Astrocyte of the cerebellum (primary cell): ENCODE results near the gene ITPK1.
"Not testable (repeated sequence)": the region's sequence is repeated elsewhere in the genome, so short reads cannot be mapped to it uniquely, and the experiment has no call there.

ENCODE experiments used
- DNase-seq: peaks from one replicate; pipeline ENCODE4 v3.0.0-alpha.2; 2011; ENCODE audit warnings: low read depth
- H3K4me3 ChIP-seq: 2 replicates; pipeline ENCODE4 v1.5.1; 2011; ENCODE audit warnings: mild to moderate bottlenecking, low read depth, low read length, moderate library complexity
- in situ Hi-C: cut with HindIII; loops from 2 replicates; pipeline ENCODE4 v1.10.0; 2017; ENCODE audit warnings: low sequenced_read_pairs
- TF ChIP-seq, protein P1 (sequence below): IDR thresholded peaks from 2 replicates; pipeline ENCODE4 v1.5.1; 2012; ENCODE audit warnings: low read length, low read depth, moderate library complexity, mild to moderate bottlenecking; ENCODE audit errors: missing control alignments

The ITPK1 gene

DNA sequence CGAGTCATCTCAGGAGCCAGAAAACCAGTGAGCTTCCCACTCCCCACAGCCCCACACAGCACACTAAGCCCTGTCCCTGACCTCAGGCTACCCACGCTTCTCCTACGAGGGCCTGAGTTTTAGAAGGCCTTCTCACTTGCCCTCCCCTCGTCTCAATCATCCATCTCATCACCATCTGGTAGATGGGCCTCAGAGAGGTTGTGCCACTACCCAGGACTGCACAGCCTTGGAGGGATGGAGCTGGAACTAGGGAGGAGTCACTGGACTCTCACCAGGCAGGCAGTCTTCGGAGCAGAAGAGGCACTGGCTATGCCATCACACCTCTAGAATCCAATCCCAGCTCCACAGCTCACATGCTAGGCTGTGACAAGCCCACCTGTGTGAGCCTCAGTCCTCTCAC lies 52.3 kb downstream of the ITPK1 start:
- TF ChIP-seq, protein P1, sequence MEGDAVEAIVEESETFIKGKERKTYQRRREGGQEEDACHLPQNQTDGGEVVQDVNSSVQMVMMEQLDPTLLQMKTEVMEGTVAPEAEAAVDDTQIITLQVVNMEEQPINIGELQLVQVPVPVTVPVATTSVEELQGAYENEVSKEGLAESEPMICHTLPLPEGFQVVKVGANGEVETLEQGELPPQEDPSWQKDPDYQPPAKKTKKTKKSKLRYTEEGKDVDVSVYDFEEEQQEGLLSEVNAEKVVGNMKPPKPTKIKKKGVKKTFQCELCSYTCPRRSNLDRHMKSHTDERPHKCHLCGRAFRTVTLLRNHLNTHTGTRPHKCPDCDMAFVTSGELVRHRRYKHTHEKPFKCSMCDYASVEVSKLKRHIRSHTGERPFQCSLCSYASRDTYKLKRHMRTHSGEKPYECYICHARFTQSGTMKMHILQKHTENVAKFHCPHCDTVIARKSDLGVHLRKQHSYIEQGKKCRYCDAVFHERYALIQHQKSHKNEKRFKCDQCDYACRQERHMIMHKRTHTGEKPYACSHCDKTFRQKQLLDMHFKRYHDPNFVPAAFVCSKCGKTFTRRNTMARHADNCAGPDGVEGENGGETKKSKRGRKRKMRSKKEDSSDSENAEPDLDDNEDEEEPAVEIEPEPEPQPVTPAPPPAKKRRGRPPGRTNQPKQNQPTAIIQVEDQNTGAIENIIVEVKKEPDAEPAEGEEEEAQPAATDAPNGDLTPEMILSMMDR: no peak
- no peak for DNase-seq
- in situ Hi-C loops: no loop called here
- no peak overlapping the region for H3K4me3 ChIP-seq

GRCh38 chr14:93062890-93063289 lies 52.8 kb downstream of the ITPK1 start:
- no peak overlapping the region for H3K4me3 ChIP-seq
- TF ChIP-seq, protein P1: no peak
- in situ Hi-C loops: no loop called here
- no peak for DNase-seq

GRCh38 chr14:93062013-93062412 lies 53.7 kb downstream of the ITPK1 start:
- DNase-seq, H3K4me3 ChIP-seq, in situ Hi-C loops: not testable (repeated sequence)

DNA sequence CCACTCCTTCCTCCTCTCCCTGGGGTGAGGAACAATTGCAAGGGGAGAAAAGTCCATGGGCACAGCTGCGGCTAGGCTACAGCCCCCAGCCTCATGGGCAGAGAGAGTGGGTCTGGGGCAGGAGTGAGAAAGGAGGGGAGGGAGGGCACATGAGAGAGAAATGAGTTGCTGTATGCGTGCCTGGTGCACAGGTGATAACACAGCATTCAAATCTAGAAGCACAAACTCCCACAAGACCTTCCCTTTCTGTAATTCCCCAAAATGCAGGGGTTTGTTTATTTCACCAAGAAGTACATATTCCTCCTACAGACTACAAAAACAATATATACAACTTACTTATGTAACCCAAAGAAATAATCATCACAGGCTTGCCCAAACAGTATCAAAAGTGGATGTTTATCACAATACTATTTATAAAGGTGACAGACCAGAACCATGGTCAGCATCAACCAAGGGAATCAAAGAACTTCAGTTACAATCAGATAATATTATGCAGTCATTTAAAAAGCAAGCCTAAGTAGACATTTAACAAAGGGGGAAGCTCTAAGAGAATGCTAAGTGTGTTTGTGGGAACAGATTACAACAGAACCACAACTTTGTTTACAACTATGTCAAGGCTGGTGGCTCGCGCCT lies 54.2 kb downstream of the ITPK1 start:
- DNase-seq: no peak
- TF ChIP-seq, protein P1: no peak
- in situ Hi-C loops: no loop called here
- no peak overlapping the region for H3K4me3 ChIP-seq

DNA sequence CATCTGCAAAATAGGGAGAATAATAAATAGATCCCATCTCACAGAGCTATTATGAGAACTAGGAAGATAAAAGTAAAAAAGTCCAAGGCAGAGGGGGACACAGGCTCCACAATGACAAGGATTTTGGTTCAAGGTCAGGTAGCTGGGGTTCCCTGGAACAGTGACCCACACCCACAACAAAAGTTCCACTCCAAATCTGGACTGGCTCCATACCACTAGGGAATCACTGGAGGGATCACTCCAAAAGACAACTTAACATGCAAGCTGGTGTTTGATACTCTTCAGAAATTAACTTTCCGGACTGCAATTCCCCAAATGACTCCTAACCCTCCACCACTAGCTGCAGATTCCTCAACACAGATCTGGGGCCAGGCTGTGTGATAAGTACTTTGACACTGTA lies 54.9 kb downstream of the ITPK1 start:
- in situ Hi-C loops: no loop called here
- TF ChIP-seq, protein P1: no peak
- no peak overlapping the region for H3K4me3 ChIP-seq
- no peak for DNase-seq

DNA sequence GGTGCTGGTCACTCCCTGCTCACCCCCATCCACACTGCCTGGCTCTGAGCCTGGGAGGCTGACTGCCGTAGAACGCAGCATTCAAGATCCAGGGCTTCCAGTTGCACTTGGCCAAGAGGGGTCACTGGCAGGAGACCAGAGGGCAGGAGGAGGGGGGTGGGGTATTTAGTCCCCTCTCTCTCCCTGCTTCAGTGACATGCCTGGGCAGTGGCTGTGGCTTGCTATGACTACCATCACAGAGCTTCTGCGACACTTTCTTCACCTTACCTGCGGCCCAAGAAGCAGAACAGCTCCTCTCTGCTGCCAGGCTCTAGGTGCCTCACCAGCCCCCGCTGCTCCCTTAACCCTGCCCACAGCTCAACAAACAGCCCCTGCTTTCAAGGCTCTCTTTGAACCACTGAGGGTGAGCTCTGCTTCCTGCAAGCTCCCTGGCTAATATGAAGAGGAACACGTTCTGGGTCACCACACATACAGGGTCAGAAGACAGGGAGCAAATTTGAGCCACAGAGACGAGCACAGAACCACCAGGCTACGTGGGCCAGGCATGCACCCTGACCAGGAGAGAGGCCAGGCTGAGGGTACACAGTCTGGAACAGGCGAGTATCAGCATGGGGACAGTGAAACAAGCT lies 55.7 kb downstream of the ITPK1 start:
- DNase-seq: no peak
- H3K4me3 ChIP-seq: no peak overlapping the region
- TF ChIP-seq, protein P1: no peak
- in situ Hi-C loops: no loop called here

- DNase-seq: no peak
- in situ Hi-C loops: no loop called here
- TF ChIP-seq, protein P1: no peak
- H3K4me3 ChIP-seq: no peak overlapping the region
Measured at GRCh38 chr14:93059260-93059659, 56.5 kb downstream of the ITPK1 start.
